ENCODE results near the gene WBP1L.
"Not testable (repeated sequence)": the region's sequence is repeated elsewhere in the genome, so short reads cannot be mapped to it uniquely, and the experiment has no call there.

Gene WBP1L

DNA sequence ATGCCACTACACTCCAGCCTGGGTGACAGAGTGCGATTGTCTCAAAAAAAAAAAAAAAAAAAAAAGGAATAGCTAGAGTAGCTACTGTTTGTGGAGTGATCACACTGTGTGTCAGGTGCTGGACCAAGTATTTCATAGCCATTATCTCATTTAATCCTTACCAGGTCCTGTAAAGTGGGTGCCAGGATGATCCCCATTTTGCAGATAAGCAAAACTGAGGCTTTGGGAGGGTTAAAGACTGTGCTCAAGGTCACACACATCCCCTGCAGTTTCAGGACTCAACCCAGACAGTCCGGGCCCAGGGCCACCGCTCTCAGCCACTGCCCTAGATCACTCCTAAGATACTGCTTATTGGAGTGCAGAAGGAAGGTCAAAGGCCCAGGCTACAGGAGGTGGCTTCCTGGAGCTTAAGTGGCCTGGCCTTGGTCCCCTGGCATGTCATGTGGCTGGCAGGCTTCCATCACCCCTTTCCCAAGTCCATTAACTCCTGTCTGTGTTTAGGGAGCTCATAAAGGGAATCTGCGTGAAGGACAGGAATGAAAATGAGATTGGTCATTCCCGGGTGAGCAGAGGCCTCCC is 12.4 kb upstream of the WBP1L start:
- in situ Hi-C loops (cut with HindIII; ENCODE audit: low sequenced_read_pairs) = no loop called here
- no peak overlapping the region for H3K4me3 ChIP-seq (ENCODE audit: low read depth, low read length)
- DNase-seq (ENCODE audit: low read depth) = no peak
- TF ChIP-seq, protein P1, sequence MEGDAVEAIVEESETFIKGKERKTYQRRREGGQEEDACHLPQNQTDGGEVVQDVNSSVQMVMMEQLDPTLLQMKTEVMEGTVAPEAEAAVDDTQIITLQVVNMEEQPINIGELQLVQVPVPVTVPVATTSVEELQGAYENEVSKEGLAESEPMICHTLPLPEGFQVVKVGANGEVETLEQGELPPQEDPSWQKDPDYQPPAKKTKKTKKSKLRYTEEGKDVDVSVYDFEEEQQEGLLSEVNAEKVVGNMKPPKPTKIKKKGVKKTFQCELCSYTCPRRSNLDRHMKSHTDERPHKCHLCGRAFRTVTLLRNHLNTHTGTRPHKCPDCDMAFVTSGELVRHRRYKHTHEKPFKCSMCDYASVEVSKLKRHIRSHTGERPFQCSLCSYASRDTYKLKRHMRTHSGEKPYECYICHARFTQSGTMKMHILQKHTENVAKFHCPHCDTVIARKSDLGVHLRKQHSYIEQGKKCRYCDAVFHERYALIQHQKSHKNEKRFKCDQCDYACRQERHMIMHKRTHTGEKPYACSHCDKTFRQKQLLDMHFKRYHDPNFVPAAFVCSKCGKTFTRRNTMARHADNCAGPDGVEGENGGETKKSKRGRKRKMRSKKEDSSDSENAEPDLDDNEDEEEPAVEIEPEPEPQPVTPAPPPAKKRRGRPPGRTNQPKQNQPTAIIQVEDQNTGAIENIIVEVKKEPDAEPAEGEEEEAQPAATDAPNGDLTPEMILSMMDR (IDR thresholded peaks at IDR 0.05; ENCODE audit: low read depth, low read length, missing control alignments) = no peak

DNA sequence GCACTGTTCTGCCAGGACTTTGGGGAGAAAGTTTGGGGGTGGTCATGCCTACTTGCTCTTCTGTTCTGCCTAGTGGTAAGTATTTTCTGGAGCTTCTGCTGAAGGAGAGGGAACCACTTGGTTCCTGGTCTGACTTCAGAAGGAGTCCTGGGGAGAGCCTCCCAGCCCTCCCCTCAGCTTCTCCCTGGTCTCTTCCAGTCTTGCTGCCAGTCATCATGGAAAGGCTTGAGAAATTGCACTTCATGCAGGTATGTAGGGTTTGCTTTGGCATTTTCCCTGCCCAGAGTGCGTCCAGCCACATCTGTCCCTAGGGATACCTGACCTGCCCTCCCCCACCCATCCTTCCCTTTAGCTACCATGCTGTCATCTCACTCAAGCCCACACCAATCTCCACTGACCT is 11.1 kb upstream of the WBP1L start:
- in situ Hi-C loops (cut with HindIII; ENCODE audit: low sequenced_read_pairs) = no loop called here
- TF ChIP-seq, protein P1 (IDR thresholded peaks at IDR 0.05; ENCODE audit: low read depth, low read length, missing control alignments) = no peak
- DNase-seq (ENCODE audit: low read depth) = no peak
- H3K4me3 ChIP-seq (ENCODE audit: low read depth, low read length) = no peak overlapping the region

DNA sequence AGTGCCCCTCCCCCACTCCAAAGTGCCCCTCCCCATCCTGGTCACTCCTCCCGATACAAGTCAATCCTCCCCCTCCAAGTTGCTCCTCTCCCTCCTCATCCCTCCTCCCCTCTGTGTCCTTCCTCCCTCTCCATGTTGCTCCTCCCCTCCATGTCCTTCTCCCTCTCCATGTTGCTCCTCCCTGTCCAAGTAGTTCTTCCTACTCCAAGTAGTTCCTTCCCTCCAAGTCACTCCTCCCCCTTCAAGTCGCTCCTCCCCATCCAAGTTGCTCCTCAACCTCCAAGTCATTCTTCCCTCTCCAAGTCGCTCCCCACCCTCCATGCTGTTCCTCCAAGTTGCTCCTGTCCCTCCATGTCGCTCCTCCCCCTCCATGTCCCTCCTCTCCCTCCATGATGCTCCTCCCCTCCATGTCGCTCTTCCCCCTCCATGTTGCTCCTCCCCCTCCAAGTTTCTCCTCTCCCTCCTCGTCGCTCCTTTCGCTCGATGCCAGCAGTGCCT is 8.6 kb upstream of the WBP1L start:
- in situ Hi-C loops (cut with HindIII; ENCODE audit: low sequenced_read_pairs) = loop anchor here (5.0 kb wide), 1 partner anchor 97 kb away; no protein-coding TSS in a partner anchor
- TF ChIP-seq, protein P1 (IDR thresholded peaks at IDR 0.05; ENCODE audit: low read depth, low read length, missing control alignments) = no peak
- DNase-seq (ENCODE audit: low read depth) = no peak
- no peak overlapping the region for H3K4me3 ChIP-seq (ENCODE audit: low read depth, low read length)

DNA sequence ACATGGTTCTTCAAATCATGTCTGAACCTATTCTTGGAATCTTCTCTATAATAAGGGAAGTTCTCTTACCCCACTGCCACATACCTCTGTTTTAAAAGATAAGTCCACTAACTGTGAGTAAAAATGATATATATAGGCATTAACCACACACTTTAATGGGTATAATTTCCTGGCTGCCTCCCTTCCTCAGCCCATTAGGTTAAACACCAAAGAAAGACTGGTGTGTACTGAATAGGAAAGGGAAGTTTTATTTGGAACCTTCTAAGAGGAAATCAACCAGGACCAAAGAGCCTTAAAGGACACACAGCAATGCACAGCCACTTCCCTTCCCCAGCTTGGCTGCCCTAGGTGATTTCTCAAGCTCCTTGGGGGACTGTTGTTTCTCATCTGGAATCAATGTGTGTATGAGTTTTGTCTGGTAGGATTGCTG is 5.0 kb upstream of the WBP1L start:
- no peak for DNase-seq (ENCODE audit: low read depth)
- H3K4me3 ChIP-seq (ENCODE audit: low read depth, low read length) = no peak overlapping the region
- TF ChIP-seq, protein P1 (IDR thresholded peaks at IDR 0.05; ENCODE audit: low read depth, low read length, missing control alignments) = no peak
- in situ Hi-C loops (cut with HindIII; ENCODE audit: low sequenced_read_pairs) = loop anchor here (5.0 kb wide), 1 partner anchor 94 kb away; no protein-coding TSS in a partner anchor

DNA sequence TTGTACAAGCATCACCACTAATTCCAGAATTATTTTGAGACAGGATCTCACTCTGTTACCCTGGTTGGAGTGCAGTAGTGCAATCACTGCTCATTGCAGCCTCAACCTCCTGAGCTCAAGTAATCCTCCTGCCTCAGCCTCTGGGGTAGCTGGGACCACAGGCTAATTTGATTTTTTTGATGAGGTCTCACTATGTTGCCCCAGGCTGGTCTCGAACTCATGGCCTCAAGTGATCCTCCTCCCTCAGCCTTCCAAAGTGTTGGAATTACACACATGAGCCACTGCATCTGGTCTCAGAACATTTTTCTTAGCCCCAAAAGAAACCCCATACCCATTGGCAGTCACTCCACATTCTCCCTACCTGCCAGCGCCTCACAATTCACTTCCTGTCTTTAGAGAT is 3.5 kb upstream of the WBP1L start:
- no peak for DNase-seq (ENCODE audit: low read depth)
- no peak overlapping the region for H3K4me3 ChIP-seq (ENCODE audit: low read depth, low read length)
- in situ Hi-C loops (cut with HindIII; ENCODE audit: low sequenced_read_pairs) = no loop called here
- TF ChIP-seq, protein P1 (IDR thresholded peaks at IDR 0.05; ENCODE audit: low read depth, low read length, missing control alignments) = no peak

DNA sequence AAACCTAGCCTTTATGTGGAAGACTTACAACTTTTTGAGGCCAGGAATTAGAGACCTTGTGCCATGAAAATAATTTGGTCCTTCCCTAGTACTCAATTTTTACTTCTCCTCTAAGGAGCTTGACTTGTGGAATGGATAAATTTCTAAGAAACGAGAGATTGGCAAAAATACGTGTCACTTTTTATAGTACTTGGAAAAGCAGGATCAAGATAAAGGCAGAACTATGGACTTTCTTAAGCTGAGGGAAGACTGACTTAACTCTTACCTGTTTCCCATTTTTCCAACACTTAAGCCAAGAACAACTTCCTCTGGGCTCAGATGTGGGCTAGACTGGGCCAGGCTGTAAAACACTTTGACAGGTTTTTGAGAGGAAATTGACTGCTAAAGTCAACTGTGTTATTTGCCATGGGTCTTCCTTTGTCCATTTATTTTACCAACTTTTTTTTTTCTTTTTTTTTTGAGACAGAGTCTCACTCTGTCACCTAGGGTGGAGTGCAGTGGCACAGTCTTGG is 2.0 kb upstream of the WBP1L start:
- TF ChIP-seq, protein P1 (IDR thresholded peaks at IDR 0.05; ENCODE audit: low read depth, low read length, missing control alignments) = no peak
- H3K4me3 ChIP-seq (ENCODE audit: low read depth, low read length) = no peak overlapping the region
- DNase-seq (ENCODE audit: low read depth) = no peak
- in situ Hi-C loops (cut with HindIII; ENCODE audit: low sequenced_read_pairs) = no loop called here

DNA sequence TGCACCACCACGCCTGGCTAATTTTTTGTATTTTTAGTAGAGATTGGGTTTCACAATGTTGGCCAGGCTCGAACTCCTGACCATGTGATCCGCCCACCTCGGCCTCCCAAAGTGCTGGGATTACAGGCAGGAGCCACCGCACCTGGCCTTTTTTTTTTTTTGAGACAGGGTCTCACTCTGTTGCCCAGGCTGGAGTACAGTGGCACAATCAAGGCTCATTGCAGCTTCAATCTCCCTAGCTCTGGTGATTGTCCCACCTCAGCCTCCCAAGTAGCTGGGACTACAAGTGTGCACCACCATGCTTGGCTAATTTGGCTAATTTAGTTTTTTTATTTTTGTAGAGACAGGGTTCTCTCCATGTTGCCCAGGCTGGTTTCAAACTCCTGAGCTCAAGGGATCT is 1.4 kb upstream of the WBP1L start:
- H3K4me3 ChIP-seq (ENCODE audit: low read depth, low read length); in situ Hi-C loops (cut with HindIII; ENCODE audit: low sequenced_read_pairs); DNase-seq (ENCODE audit: low read depth): not testable (repeated sequence)

Measured in astrocyte of the cerebellum (primary cell).